Anterior cingulate cortex (tissue), 58 donors: ENCODE measurements around the gene CNGB1.
A peak's percentile ranks its signal among the peaks of the same experiment; 100 is the strongest.
"Not testable (repeated sequence)": the region's sequence is repeated elsewhere in the genome, so short reads cannot be mapped to it uniquely, and the experiment has no call there.

ENCODE experiments used
- DNase-seq, 58 donors: peaks; one replicate each; lab custom pipeline; 2025; lab: John Stamatoyannopoulos, UW

CNGB1 gene

DNA sequence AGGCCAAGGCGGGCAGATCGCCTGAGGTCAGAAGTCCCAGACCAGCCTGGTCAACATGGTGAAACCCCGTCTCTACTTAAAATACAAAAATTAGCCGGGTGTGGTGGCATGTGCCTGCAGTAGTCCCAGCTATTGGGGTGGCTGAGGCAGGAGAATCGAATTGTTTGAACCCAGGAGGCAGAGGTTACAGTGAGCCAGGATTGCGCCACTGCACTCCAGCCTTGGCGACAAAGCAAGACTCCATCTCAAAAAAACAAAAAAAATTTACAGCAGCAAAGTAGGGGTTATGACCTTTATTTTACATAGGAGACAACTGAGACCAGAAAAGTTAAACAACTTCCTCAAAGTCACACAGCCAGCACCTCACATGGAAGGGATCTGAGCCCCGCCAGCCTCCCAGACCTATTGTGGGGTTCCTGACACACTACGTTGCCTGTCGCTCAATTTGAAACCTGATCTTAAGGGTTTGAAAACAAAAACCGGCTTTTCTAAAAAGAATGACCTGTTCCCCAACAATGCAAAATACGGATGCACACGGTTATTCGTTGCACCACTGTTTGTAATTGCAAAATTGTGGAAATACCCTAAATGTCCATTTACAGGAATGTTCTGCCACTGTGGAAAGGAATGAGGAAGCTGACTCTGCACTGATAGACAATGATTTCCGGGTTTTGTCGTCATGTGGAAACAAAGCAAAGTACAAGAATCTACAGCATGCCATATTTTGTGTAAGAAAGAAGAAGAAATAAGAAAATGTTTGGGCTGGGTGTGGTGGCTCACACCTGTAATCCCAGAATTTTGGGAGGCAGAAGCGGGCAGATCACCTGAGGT lies 77.2 kb downstream of the CNGB1 start:
- DNase-seq = no peak

DNA sequence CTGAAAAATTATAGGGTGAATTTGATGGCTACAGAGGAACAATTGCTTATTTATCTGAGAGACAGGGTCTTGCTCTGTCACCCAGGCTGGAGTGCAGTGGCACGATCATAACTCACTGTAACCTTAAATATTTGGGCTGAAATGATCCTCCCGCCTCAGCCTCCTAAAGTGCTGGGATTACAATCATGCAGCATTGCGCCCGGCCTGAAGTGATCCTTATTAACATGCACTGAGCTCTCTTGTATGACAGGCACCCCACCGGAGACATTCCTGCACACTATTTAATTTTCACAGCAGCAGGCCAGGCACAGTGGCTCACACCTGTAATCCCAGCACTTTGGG lies 77.7 kb downstream of the CNGB1 start:
- no peak for DNase-seq

DNA sequence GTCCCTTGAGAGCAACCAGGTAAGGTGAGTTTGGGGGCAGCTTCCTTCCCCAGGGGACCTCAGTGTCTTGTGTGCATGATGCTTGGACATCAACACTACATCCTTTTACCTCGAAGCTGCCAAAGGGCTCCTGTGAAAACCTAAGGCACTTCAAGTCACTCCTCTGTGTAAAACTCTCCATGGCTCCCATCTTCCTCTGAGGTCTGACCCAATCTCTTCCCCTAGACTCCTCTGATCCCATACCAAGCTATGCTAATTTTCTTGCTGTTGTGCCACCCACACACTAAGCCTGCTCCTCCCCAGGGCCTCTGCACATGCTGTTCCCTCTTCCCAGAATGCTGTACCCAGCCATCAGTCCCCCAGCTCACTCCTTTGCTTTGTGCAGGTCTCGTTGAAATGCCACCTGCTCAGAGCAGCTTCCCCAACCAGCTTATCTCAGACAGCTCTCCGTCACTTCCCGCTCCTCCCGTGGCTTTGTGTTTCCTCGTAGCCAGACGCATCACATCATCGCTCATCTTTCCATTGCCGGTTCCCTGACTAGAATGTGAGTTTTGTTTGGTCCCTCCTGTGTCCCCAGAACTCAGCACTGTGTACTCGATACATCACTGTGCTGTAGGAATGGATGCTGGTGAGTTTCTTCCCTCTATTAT lies 78.4 kb downstream of the CNGB1 start:
- DNase-seq = peak in 5 of 58 donors; percentile 5 to 59 (median 10)

- no peak for DNase-seq
Measured at GRCh38 chr16:57892041-57892440, 78.9 kb downstream of the CNGB1 start.

GRCh38 chr16:57890752-57891111 lies 80.2 kb downstream of the CNGB1 start:
- no peak for DNase-seq

GRCh38 chr16:57889960-57890751 lies 80.8 kb downstream of the CNGB1 start:
- no peak for DNase-seq

DNA sequence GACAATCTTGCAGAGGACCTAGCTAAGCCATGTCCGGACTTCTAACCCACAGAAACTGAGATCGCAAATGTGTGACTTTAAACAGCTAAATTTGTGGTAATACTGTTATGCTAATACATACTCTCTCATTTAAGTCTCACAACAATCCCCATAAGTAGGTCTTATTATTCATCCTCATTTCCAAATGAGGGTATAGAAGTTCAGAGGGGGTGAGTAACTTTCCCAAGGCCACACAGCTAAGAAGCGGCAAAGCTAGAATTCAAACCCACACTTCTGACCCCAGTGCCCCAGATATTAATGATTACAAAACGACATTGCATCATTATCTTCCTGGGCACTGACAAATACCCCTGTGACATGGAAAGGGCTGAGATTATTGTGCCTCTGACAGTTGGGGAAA lies 81.4 kb downstream of the CNGB1 start:
- DNase-seq = no peak

- DNase-seq = no peak
Measured at GRCh38 chr16:57889111-57889510, 81.8 kb downstream of the CNGB1 start.

DNA sequence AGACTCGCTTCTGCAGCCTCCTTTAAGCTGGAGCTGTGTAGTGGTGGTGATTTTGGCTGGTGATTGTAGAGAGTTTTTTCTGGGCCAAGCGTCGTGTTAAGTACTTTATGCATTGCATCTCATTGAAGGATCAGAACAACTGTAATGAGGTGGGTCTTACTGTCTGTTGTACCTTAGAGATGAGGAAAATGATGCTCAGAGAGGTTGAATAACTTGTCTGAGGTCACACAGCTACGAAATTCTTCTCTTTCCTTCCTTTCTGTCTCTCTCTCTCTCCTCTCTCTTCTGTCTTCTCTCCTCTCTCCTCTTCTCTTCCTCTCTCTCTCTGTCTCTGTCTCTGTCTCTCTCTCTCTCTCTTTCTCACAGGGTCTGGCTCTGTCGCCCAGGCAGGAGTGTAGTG lies 82.8 kb downstream of the CNGB1 start:
- no peak for DNase-seq

- no peak for DNase-seq
Measured at GRCh38 chr16:57887711-57888110, 83.2 kb downstream of the CNGB1 start.

GRCh38 chr16:57886427-57886826 lies 84.5 kb downstream of the CNGB1 start:
- no peak for DNase-seq

DNA sequence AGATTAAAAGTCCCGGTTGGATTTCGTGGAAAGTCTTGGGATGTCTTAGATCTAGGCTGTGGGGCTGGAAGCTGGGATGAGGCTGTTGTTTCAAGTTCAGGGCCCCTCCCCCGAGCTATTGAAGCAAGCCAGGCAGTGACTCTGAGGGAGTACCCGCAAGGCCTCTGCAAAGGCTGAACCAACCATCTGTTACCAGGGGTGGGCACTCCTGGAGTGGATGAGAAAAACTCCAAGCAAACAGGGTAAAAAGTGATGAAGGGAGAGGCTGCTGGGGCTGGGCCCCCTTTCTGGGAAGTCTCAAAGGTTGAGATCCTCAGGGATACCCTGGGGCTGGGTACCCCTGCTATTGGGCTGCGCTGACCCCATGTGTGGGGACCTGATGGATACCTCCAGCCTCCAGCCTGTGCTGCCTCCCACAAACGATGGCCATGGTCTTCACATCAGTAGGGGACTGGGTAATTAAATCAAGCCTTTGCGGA lies 86.2 kb downstream of the CNGB1 start:
- DNase-seq = no peak

DNA sequence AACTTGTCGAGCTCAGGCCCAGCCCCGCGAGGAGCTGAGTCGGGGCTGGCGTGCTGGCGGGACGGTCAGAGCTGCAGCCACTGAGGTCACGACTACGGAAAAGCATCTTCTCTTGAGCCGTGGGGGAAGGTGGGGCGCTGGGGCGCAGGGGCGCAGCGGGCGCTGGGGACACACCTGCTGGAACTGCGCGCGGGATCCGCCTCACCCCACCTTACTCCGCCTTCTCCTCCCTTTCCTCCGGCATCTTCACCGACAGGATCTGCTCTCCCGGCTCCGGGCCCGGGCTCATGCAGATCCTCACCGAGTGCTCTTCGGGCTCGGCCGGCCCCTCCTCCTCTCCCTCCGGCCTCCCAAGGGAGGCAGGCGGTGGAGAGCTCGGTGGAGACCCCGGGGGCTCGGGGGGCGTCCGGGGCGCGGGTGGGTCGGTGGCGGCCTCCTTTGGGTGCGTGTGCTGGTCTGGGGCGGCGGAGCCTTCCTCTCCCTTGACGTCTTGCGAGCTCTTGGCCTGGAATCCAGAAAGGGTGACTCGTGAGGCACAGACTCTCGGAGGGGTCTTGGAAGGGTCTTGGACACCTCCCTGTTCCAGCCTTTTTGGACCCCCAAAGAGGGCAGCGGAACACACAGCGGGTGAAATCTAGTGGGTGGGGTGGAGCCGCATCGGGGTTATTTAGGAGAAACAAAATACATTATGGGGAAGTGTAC lies 86.8 kb downstream of the CNGB1 start:
- no peak for DNase-seq

GRCh38 chr16:57883480-57883879 lies 87.4 kb downstream of the CNGB1 start:
- no peak for DNase-seq

GRCh38 chr16:57882792-57883191 lies 88.1 kb downstream of the CNGB1 start:
- DNase-seq = no peak

GRCh38 chr16:57882206-57882605 lies 88.7 kb downstream of the CNGB1 start:
- no peak for DNase-seq

DNA sequence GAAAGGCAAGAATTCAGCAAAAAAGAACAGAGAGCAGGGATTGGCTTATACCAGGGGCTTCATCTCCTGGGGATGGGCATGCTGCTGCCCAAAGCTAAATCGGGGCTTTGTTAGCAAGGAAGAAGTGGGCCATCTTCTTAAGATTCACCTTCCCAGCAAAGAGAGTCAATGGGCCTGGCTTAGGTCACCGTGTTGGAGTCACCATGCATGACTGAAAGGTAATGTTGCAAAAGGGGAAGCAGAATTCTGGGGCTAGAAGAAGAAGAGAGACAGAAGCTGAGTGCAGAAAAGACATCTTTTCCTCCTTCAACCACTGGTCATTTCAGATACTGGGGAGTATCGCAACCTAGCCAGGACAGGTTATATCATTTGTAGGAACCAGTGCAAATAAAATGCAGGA lies 92.3 kb downstream of the CNGB1 start:
- DNase-seq = no peak

DNA sequence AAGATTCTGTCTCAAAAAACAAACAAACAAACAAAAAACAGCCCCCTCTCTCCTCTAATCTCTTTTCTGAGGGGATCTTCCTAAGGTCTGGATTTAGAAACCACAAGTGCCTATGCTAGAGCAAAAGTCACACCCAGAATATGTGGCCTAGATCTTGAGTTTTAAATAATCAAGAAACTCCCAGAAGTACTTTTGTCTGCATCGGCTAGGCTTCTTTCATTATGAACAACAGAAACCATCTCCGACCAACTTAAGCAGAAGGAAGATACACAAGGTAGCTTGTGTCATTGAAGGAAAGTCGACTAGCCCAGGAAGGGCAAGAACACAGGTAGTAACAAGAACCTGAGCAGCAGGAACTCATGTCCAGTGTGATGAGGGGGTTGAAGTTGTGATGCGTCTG lies 94.7 kb downstream of the CNGB1 start:
- DNase-seq = no peak

GRCh38 chr16:57875347-57875746 lies 95.6 kb downstream of the CNGB1 start:
- no peak for DNase-seq

DNA sequence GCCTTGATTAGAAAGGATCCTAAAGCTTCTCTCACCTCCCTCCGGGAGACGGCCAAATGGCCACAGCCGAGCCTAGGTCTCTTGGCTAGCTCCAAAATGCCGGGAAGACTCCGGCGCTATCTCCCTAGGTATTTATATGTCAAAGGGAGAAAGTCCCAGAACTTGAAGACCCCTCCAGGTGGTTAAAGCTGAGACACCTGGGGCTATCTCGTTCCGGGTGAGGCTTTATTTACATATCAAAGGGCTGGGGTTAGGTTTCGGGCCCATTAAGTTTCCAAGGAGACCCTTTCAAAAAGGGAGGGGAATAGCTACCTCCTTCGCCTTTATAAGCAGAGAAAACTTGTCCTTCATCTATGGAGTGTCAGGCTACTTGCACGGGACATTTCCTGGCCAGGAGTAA lies 97.7 kb downstream of the CNGB1 start:
- DNase-seq = no peak

DNA sequence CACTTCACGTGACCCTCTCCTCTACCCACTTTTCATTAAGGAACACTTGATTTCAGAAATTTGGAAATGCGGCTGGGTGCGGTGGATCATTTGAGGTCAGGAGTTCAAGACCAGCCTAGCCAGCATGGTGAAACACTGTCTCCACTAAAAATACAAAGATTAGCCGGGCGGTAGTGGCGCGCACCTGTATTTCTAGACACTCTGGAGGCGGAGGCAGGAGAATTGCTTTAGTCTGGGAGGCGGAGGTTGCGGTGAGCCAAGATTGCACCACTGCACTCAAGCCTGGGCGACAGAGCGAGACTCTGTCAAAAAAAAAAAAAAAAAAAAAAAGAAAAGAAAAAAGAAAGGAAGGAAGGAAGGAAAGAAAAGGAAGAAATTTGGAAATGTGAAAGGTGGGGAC lies 98.2 kb downstream of the CNGB1 start:
- not testable (repeated sequence) for DNase-seq
